Suppressor macrophage treated with lipopolysaccharide for 1 hour (primary cell): Measurements from ENCODE around the gene SFXN3.
A peak's percentile ranks its signal among the peaks of the same experiment; 100 is the strongest.
"Not testable (repeated sequence)": the region's sequence is repeated elsewhere in the genome, so short reads cannot be mapped to it uniquely, and the experiment has no call there.

ENCODE experiments used
- DNase-seq, 3 donors: peaks; one replicate each; pipeline ENCODE4 v3.0.0-alpha.2; 2020 to 2022

SFXN3 gene

GRCh38 chr10:101016814-101017213 lies 14.2 kb upstream of the SFXN3 start:
- no peak for DNase-seq

GRCh38 chr10:101018118-101018599 lies 12.9 kb upstream of the SFXN3 start:
- DNase-seq: peak; percentile 78 to 84 (median 82)

GRCh38 chr10:101018600-101019439 lies 12.2 kb upstream of the SFXN3 start:
- peak; percentile 86 to 93 (median 87) for DNase-seq

DNA sequence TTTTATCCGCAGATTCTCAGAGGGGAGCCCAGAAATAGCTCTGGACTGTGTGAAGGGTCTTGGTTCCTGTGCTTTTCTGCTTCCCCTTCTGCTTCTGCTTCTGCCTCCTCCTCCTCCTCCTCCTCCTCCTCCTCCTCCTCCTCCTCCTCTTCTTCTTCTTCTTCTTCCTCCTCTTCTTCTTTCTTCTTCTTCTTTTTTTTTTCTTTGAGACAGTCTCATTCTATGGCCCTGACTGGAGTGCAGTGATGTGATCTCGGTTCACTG lies 11.7 kb upstream of the SFXN3 start:
- DNase-seq: no peak

GRCh38 chr10:101020427-101021075 lies 10.5 kb upstream of the SFXN3 start:
- peak; percentile 68 to 71 (median 70) for DNase-seq

DNA sequence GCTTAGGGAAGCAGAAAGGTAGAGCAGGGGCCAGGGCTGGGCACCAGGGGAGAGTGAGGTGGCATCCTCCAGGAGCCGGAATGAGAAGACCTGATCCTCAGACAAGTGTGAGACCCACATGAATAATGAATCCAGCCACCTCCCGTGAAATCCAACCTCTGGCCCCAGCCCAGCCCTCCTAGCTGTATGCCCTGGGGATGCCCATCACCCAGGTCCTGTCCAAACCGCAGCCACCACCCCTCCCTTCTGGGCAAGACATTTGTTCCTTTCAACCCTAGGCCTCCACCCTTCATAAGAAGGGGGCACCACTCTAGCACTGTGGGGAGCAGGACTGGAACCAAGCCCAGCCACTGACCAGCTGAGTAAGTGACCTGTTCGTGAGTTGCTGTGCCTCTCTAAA lies 9.8 kb upstream of the SFXN3 start:
- no peak for DNase-seq

DNA sequence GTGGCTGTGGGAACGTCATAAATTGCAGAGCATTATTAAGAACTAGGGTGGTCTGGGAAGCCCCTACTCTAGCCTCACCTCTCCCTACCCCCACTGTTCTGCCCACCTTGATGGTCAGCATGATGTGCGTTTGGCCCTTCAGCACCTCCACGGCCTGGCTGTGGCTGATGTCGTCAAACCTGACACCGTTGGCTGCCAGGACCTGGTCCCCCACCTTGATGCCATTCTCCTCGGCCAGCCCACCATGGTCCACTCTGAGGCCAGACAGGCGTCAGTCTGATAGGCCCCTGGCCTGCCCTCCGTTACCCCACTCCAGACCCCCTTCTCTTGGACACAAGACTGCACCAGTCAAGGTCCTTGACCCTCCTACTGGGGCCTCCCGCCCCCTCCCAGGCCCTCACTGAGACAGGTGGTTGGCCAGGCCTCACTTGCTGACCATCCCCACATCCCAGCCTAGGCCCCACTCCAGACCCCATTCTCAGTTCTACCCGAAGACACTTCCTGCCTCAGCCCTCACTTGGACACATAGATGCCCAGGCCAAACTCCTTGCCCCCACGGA lies 9.3 kb upstream of the SFXN3 start:
- DNase-seq: no peak

DNA sequence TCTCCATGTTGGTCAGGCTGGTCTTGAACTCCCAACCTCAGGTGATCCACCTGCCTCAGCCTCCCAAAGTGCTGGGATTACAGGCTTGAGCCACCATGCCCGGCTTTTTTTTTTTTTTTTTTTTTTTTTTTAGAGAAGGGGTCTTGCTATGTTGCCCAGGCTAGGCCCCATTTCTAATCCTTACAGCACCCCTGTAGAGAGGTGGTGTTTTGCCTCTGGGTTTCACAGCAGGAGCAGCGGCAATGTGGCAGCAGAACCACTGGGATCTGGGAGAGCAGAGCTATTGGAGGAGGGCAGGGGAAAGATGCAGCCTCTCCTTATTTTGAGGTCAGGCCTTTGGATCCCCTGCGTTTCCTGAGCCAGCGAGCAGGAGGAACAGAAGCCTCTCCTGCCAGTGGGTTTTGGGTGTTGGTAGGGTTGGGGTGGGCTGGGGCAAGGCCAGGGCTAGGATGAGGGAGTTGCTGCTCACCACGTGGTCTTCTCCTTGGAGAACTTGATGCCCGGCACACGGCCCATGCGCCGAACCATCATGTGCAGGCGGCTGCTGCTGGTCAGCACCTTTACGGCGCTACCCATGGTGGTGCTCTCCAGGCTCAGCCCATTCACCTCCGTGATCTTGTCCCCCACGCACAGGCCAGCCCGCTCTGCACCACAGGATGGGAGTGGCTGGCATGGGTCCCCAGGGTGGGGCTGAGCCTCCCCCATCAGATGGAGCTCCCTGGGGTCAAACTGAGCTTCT lies 7.9 kb upstream of the SFXN3 start:
- no peak for DNase-seq

DNA sequence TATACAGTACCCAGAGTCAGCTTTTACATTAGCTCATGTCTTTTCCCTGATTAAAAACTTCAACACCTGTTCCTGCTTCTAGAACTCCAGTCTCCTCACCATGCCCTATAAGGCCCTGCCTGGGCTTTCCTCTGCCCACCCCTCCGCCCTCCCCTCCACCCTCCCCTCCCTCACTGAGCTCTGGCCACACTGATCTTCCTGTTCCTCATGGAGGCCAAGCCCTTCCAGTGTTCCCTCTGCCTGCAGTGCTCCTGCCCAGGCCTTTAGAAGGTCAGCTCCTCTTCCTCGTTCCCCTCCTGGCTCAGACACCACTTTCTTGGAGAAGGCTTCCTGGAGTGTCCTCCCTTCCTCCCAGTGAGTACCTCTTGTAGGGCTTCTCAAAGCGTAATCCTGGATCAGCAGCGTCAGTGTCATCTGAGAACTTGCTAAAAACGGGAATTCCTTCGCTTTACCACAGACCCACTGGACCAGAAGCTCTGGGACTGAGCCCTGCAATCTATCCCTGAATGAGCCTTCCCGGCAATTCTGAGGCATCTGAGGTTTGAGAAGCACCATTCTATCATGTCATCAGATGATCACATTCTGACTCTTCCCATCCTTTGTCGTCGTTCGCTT lies 3.8 kb upstream of the SFXN3 start:
- DNase-seq: peak; percentile 67 to 83 (median 68)

GRCh38 chr10:101028446-101029337 lies 2.3 kb upstream of the SFXN3 start:
- peak; percentile 80 to 92 (median 87) for DNase-seq

DNA sequence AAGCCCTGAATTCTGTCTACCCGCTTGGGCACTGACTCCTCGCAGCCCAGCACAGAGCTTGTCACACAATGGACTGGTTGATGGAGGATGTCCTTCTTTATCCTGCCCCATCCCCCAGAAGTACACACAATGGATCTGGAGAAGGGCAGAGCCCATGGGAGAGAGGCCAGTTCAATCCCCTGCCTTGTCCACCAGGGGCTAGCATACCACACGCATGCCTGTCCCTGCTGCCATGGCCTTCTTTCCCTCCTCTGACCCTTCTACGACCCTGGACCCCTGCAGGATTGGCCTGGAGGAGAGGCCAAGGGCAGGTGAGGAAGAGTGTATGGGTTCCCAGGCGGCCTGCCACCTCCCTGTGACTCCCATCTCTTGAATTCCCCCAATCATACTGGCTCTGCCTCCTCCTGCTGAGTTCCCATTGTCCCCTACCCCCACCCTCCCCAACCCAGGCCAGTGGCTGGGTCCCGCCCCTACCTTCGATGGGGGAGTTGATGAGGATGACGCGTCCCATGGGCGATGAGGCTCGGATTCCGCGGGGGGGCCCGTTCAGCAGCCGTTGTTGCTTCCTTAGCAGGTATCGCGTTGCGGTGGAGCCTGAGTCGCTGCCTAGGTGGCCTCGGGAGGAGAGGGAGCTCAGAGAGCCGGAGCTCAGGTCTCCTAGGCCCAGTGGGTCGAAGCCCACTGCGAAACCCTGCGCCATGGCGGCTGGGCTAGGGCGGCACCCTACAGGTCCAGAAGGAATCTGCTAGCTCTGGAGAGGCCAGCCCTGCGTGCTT lies 1.3 kb upstream of the SFXN3 start:
- DNase-seq: no peak

DNA sequence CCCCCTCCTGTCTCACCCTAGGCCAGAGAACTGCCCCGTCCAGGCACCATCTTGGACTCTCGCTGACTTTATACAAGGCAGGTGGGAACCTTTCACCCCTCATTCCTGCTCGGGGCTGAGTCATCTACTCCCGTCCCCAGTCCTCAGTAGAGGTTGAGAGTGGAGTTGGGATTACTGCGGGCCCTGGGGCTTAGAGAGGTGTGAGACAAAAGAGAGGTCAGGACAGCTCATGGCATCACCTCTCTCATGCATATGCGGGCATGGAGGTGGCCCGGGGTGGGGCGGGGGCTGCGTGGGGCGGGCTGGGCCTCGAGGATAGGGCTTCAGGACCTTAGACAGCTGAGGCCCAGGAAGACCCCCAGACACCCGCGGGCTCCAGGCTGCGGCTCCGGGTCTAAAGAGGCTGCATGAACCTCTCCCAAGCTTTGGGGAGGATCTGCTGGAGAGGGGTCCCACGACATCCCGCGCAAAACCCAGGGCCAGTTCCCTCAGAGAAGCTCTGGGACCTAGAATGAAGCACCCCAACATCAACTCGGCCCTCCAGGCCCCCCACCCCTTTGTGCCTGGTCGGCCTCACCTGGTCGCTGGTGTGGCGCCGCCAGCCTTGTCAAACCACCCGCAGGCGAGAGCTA lies 422 bp upstream of the SFXN3 start:
- no peak for DNase-seq

GRCh38 chr10:101031796-101032636 lies 982 bp downstream of the SFXN3 start:
- DNase-seq: peak; percentile 86 to 93 (median 86)

DNA sequence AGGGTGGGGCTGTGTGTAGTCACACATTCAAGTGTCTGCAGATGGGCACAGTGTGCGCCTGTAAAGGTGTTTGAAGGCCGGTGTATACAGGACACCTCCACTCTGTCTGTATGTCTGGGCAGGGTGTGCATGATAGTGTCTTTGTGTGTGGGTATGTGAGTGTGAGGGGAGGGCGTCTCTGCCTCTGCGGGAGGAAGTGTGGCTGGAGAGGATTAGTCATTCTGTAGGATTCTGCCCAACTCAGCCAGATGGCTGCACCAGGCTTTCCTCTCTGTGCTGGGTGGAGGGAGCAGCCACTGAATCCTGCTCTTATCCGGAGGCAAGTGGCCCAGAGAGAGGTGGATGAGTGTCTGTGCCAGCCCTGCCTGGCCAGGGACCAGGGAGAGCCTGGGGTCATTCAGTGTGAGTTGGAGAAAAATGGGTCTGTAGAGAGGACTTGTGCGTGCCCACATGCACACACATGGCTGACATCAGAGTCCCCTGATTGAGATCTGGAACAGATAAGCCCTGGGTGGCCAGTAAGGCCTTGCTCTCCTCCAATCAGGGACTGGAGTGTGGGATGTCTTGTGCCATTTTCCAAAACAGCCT lies 1.7 kb downstream of the SFXN3 start:
- DNase-seq: peak; percentile 78 to 79 (median 78)

GRCh38 chr10:101033276-101033675 lies 2.2 kb downstream of the SFXN3 start:
- DNase-seq: no peak

DNA sequence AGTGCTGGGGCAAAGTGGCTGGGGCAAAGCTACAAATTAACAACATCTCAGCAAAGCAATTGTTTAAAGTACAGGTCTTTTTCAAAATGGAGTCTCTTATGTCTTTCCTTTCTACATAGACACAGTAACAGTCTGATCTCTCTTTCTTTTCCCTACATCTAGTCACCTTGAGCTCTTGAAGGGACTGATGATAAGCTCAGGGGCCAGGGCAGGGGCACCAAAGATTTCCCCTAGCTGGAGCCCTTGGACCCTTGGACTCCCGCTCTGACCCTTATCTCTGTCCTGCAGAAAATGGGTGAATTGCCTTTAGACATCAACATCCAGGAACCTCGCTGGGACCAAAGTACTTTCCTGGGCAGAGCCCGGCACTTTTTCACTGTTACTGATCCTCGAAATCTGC lies 3.4 kb downstream of the SFXN3 start:
- not testable (repeated sequence) for DNase-seq

- no peak for DNase-seq
Measured at GRCh38 chr10:101035314-101035713, 4.3 kb downstream of the SFXN3 start.

DNA sequence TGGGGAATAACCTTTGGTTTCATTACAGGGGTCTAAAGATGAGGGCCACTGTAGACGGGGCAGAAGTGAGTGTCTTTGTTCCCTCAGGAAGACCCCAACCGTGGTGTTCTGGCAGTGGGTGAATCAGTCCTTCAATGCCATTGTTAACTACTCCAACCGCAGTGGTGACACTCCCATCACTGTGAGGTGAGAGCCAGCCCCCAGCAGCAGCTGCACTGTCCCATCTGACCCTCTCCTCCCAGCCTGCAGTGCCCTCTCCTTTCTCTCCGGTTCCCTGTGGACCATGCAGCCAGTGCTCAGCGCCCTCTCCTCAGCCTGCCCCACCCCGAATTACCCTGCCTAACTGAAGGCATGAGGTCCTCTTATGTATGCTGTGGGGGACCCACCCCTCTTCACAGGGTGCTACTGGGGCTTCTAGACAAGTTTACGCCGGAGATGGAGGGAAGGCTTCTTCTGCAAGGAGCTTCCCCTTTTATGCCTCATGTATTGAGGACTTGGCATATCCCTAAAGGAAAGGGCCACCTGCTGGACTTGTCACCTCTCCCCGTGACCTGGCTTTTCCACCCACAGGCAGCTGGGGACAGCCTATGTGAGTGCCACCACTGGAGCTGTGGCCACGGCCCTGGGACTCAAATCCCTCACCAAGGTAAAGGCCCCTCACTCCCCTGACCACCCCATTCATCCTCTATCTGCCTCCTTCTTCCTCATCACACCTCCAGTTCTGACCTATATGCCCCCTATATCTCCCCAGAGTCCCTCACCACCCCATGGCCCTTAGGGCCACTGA lies 5.1 kb downstream of the SFXN3 start:
- DNase-seq: no peak
